Astrocyte (in vitro differentiated cells and primary cell): ENCODE results near the gene SEMA4C.

Source experiments
- CTCF ChIP-seq: IDR thresholded peaks from 2 replicates; pipeline ENCODE4 v1.5.1; 2011; ENCODE audit warnings: low read depth, mild to moderate bottlenecking, inconsistent platforms, low read length, moderate library complexity; ENCODE audit not compliant: insufficient read depth
- EZH2 ChIP-seq: IDR thresholded peaks from 2 replicates; pipeline ENCODE4 v1.6.1; 2012; ENCODE audit warnings: mild to moderate bottlenecking, low read length, inconsistent platforms; ENCODE audit not compliant: insufficient read depth

- TF ChIP-seq CTCF (no peak), EZH2 (no peak)
Measured at GRCh38 chr2:96861074-96861473, 8.8 kb downstream of the SEMA4C start.
